Measurements from ENCODE around the gene STARD3. TPM values are rescaled to one million over a fixed set of nuclear protein-coding genes. Genes with fewer than 3 reads are reported as not detected.

The STARD3 gene
- total RNA-seq, 1 experiment from 2014 or later = 75.3 TPM

- TF ChIP-seq ZSCAN18 (CRISPR knock-in tag; IDR thresholded peaks at IDR 0.05) = no peak
- TF ChIP-seq NFE2L1 (CRISPR knock-in tag; IDR thresholded peaks at IDR 0.05) = no peak
- no peak for TF ChIP-seq NR2C2 (CRISPR knock-in tag; IDR thresholded peaks at IDR 0.05)
- TF ChIP-seq FOXP1 (CRISPR knock-in tag; IDR thresholded peaks at IDR 0.05; ENCODE audit: borderline replicate concordance) = no peak
- no peak for TF ChIP-seq PRDM15 (CRISPR knock-in tag; IDR thresholded peaks at IDR 0.05)
- TF ChIP-seq ZNF281 (CRISPR knock-in tag; IDR thresholded peaks at IDR 0.05) = 0 out of 2 replicates have a peak, but pooled peaks have one; percentile 19
- TF ChIP-seq ZNF532 (CRISPR knock-in tag; IDR thresholded peaks at IDR 0.05; ENCODE audit: borderline replicate concordance) = peak; percentile 20; the same call in 1 of the 2 replicates
- TF ChIP-seq CDX4 (CRISPR knock-in tag; IDR thresholded peaks at IDR 0.05; ENCODE audit: borderline replicate concordance) = no peak
- peak; percentile 57; the same call in 1 of the 2 replicates for TF ChIP-seq ZNF121 (CRISPR knock-in tag; IDR thresholded peaks at IDR 0.05)
- TF ChIP-seq E2F1 (CRISPR knock-in tag; IDR thresholded peaks at IDR 0.05) = no peak
- TF ChIP-seq ZNF396 (CRISPR knock-in tag; IDR thresholded peaks at IDR 0.05; ENCODE audit: borderline replicate concordance) = no peak
- TF ChIP-seq FOXP4 (CRISPR knock-in tag; IDR thresholded peaks at IDR 0.05) = peak; percentile 63; the same call in 1 of the 2 replicates
- no peak for TF ChIP-seq ZNF317 (CRISPR knock-in tag; IDR thresholded peaks at IDR 0.05; ENCODE audit: borderline replicate concordance, low read depth)
- no peak for TF ChIP-seq TP53 (CRISPR knock-in tag; IDR thresholded peaks at IDR 0.05)
- TF ChIP-seq AFF4 (CRISPR knock-in tag; IDR thresholded peaks at IDR 0.05; ENCODE audit: borderline replicate concordance) = no peak
- no peak for TF ChIP-seq GRHL2 (CRISPR knock-in tag; IDR thresholded peaks at IDR 0.05; ENCODE audit: insufficient replicate concordance, severe bottlenecking)
- no peak for TF ChIP-seq HMGA2 (CRISPR knock-in tag; IDR thresholded peaks at IDR 0.05)
These were observed 68.0 kb downstream of the STARD3 start (continued) for GRCh38 chr17:39704821-39705551.
